PC-9 (cell line): ENCODE data around the gene ANKRD33.

Source experiments
- EZH2 ChIP-seq: fragments of 200-600 bp; sonication (generic); IDR thresholded peaks from 2 replicates; pipeline ENCODE4 v1.8.0; 2017; ENCODE audit warnings: antibody characterized with exemption, low read depth
- TF ChIP-seq, protein P1 (sequence below): fragments of 200-600 bp; sonication (generic); conservative IDR thresholded peaks from 2 replicates; pipeline ENCODE4 v1.6.1; 2017; ENCODE audit warnings: mixed run types, antibody characterized with exemption, mild to moderate bottlenecking, moderate library complexity

DNA sequence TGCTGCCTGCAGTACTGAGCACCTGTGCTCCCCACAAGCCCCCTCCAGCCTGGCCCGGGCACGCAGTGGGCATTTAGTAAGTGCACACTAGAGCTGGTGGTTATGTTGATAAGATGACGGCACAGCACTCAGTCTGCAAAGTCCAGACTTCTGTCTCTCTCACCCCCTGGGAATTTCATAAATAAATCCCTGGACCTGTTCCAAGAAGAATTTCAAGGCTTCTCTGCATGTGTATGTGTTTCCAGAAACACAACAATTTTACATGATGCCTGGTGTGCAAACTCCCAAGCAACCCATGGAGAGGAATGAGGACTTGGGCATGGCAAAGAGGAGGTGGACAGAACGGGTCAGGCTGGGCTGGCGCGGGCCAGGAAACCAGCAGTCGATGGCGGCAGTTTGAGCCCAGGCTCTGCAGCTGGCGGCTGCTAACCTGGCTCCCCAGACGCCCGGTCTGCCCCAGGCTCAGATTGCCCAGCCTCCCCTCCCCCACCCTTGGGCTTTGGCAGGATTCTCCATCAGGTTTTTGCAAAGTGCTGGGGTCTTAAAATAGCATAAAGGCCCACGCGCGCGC, 53.2 kb downstream of the ANKRD33 start:
- TF ChIP-seq, protein P1, sequence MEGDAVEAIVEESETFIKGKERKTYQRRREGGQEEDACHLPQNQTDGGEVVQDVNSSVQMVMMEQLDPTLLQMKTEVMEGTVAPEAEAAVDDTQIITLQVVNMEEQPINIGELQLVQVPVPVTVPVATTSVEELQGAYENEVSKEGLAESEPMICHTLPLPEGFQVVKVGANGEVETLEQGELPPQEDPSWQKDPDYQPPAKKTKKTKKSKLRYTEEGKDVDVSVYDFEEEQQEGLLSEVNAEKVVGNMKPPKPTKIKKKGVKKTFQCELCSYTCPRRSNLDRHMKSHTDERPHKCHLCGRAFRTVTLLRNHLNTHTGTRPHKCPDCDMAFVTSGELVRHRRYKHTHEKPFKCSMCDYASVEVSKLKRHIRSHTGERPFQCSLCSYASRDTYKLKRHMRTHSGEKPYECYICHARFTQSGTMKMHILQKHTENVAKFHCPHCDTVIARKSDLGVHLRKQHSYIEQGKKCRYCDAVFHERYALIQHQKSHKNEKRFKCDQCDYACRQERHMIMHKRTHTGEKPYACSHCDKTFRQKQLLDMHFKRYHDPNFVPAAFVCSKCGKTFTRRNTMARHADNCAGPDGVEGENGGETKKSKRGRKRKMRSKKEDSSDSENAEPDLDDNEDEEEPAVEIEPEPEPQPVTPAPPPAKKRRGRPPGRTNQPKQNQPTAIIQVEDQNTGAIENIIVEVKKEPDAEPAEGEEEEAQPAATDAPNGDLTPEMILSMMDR: no peak
- no peak for TF ChIP-seq EZH2
